GM19397 (cell line): ENCODE data around the gene DRP2.
"Not testable (repeated sequence)": the region's sequence is repeated elsewhere in the genome, so short reads cannot be mapped to it uniquely, and the experiment has no call there.

Source experiments
- ATAC-seq: cut with Tn5 transposase; IDR thresholded peaks from one replicate; pipeline ENCODE4 v1.9.1; 2021; ENCODE audit warnings: mild to moderate bottlenecking, moderate library complexity; ENCODE audit not compliant: unreplicated experiment

The DRP2 gene

GRCh38 chrX:101237041-101237440 is 17.5 kb downstream of the DRP2 start:
- no peak for ATAC-seq

GRCh38 chrX:101241531-101241930 is 21.9 kb downstream of the DRP2 start:
- ATAC-seq = no peak

- no peak for ATAC-seq
Observed at GRCh38 chrX:101252634-101253033, 33.0 kb downstream of the DRP2 start.

- no peak for ATAC-seq
Observed at GRCh38 chrX:101257448-101258258, 38.1 kb downstream of the DRP2 start.

- no peak for ATAC-seq
Observed at GRCh38 chrX:101258259-101258581, 38.6 kb downstream of the DRP2 start.

DNA sequence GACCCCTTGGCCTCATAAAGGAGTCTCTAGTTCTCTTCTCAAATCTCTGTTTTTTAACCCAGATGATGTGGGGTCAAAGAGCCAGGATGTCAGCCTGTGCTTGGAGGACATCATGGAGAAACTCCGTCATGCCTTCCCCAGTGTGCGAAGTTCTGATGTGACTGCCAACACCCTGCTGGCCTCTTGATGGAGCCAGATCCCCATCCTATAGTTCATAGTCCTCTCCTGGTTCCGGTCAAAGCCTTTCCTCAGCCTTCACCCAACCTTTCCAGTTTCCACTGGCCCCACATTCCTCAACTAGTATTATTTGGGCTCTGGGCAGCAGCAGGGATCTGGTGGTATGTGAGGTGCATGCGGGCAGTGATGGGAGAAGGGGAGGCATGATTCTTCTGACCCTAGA is 40.8 kb downstream of the DRP2 start:
- ATAC-seq = no peak

GRCh38 chrX:101262590-101262989 is 43.0 kb downstream of the DRP2 start:
- ATAC-seq = no peak

- no peak for ATAC-seq
Observed at GRCh38 chrX:101263766-101264165, 44.2 kb downstream of the DRP2 start.

DNA sequence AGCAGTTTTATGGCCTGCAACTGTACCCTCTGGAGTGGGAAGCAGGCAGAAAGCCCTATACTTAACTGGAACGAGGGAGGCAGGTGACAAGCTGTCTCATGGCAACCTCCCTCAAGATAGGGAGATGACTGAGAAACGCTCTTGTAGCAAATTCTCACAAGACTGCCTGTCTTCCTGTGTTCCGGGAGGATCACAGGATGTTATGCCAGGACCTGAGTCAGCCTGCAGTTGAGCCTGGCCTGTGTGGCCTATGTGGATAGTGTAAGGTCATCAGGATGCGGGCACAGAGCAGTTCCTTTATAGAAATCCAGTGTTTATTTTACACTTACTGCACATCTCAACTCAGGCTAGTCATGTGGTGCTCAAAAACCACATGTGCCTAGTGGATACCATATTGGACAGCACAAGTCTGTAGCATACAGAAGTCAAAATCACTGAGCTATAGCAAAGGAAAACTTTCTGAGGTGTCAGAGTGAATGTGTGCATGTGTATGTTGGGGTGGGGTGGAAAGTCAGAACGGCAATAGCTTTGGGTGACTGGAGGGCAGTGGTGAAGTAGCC is 46.4 kb downstream of the DRP2 start:
- no peak for ATAC-seq

GRCh38 chrX:101274198-101274597 is 54.6 kb downstream of the DRP2 start:
- ATAC-seq = no peak

GRCh38 chrX:101276238-101276637 is 56.7 kb downstream of the DRP2 start:
- no peak for ATAC-seq

DNA sequence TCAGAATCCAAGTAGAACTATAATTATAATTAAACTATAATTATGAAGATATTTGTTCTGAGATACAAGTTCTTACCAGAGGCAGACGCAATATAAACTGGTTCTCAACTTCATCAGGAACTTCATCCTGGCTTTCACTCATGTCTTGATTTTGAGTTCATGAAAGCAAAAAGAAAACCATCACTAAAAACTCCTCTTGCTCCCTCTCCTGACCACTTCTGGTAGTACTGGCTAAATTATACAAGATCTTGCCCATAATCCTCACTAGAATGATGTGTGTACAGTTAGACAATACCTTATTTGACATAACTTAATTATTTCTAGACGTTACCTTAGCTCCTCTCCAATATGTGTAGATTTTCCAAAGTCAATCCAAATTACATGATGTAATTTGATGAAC is 67.8 kb downstream of the DRP2 start:
- no peak for ATAC-seq

GRCh38 chrX:101290957-101291603 is 71.5 kb downstream of the DRP2 start, which contains the start of gene TAF7L:
Gene TAF7L, minus strand, starts transcription at chrX:101291334. Its CDS starts 3,791 bp downstream, at chrX:101287543.
- no peak for ATAC-seq

GRCh38 chrX:101295603-101296002 is 76.0 kb downstream of the DRP2 start:
- not testable (repeated sequence) for ATAC-seq

DNA sequence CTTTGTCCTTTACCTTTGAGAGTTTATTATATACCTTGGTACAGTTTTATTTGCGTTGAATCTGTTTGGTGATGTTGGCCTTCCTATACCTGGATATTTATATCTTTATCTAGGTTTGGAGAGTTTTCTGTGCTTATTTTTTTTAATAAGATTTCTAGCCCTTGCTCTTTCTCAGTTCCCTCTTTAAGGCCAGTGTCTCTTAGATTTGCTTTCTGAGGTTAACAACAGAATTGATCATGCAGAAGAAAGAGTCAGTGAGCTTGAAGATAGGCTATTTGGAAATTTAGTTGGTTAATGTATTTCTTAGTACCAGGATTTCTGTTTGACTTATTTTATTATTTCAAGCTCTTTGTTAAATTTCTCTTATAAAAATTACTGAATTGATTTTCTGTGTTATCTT is 84.2 kb downstream of the DRP2 start:
- no peak for ATAC-seq
